H9 (cell line): ENCODE data around the gene CYGB. TPM values are rescaled to one million over a fixed set of nuclear protein-coding genes. Genes with fewer than 3 reads are reported as not detected.
A peak's percentile ranks its signal among the peaks of the same experiment; 100 is the strongest.

Source experiments
- DNase-seq: peaks from one replicate; pipeline ENCODE4 v3.0.0-alpha.2; 2017
- H2AFZ ChIP-seq: one replicate; pipeline ENCODE4 v1.6.1; 2013; ENCODE audit warnings: mild to moderate bottlenecking, low read length, control low read depth, moderate library complexity
- H2AK5ac ChIP-seq: 2 replicates; pipeline ENCODE4 v1.6.1; 2013; ENCODE audit warnings: low read length, control low read depth, mixed read lengths; ENCODE audit not compliant: insufficient read length
- H2BK120ac ChIP-seq: one replicate; pipeline ENCODE4 v1.6.1; 2013; ENCODE audit warnings: low read depth, mild to moderate bottlenecking, low read length, control low read depth, inconsistent platforms; ENCODE audit not compliant: poor library complexity, severe bottlenecking
- H2BK12ac ChIP-seq: 2 replicates; pipeline ENCODE4 v1.6.1; 2013; ENCODE audit warnings: low read length, control low read depth, mixed read lengths, low read depth; ENCODE audit not compliant: insufficient read length
- H2BK15ac ChIP-seq: 2 replicates; pipeline ENCODE4 v1.6.1; 2013; ENCODE audit warnings: low read depth, low read length, control low read depth
- H2BK20ac ChIP-seq: one replicate; pipeline ENCODE4 v1.6.1; 2013; ENCODE audit warnings: low read depth, mild to moderate bottlenecking, low read length, control low read depth, inconsistent platforms; ENCODE audit not compliant: poor library complexity, severe bottlenecking
- H2BK5ac ChIP-seq: 2 replicates; pipeline ENCODE4 v1.6.1; 2013; ENCODE audit warnings: low read length, control low read depth, mixed read lengths; ENCODE audit not compliant: insufficient read length
- H3K14ac ChIP-seq: 2 replicates; pipeline ENCODE4 v1.6.1; 2013; ENCODE audit warnings: low read length, control low read depth; ENCODE audit not compliant: insufficient read depth
- H3K18ac ChIP-seq: 2 replicates; pipeline ENCODE4 v1.6.1; 2013; ENCODE audit warnings: low read depth, mild to moderate bottlenecking, mixed read lengths, low read length, control low read depth; ENCODE audit not compliant: insufficient read length
- H3K23ac ChIP-seq: 2 replicates; pipeline ENCODE4 v1.6.1; 2013; ENCODE audit warnings: low read length, control low read depth, mixed read lengths, low read depth; ENCODE audit not compliant: insufficient read length
- H3K23me2 ChIP-seq: 2 replicates; pipeline ENCODE4 v1.6.1; 2013; ENCODE audit warnings: low read depth, mild to moderate bottlenecking, mixed read lengths, low read length, control low read depth; ENCODE audit not compliant: insufficient read length, poor library complexity, severe bottlenecking
- H3K27ac ChIP-seq: 2 replicates; pipeline ENCODE4 v1.5.1; 2013; ENCODE audit warnings: low read length, control low read depth, mixed read lengths, low read depth; ENCODE audit not compliant: insufficient read length
- H3K27me3 ChIP-seq: 2 replicates; pipeline ENCODE4 v1.6.1; 2013; ENCODE audit warnings: low read length, control low read depth, inconsistent platforms; ENCODE audit not compliant: insufficient read depth
- H3K4ac ChIP-seq: 2 replicates; pipeline ENCODE4 v1.6.1; 2013; ENCODE audit warnings: low read depth, mild to moderate bottlenecking, control low read depth, inconsistent platforms, low read length, moderate library complexity
- H3K4me1 ChIP-seq: 2 replicates; pipeline ENCODE4 v1.6.1; 2013; ENCODE audit warnings: low read length, control low read depth, inconsistent platforms; ENCODE audit not compliant: insufficient read depth
- H3K4me2 ChIP-seq: 2 replicates; pipeline ENCODE4 v1.6.1; 2013; ENCODE audit warnings: low read length, control low read depth, mixed read lengths; ENCODE audit not compliant: insufficient read length, insufficient read depth
- H3K56ac ChIP-seq: 2 replicates; pipeline ENCODE4 v1.6.1; 2013; ENCODE audit warnings: low read depth, mild to moderate bottlenecking, mixed read lengths, low read length, control low read depth; ENCODE audit not compliant: insufficient read length
- H3K79me1 ChIP-seq: 2 replicates; pipeline ENCODE4 v1.6.1; 2013; ENCODE audit warnings: low read depth, mild to moderate bottlenecking, moderate library complexity, low read length, control low read depth, inconsistent platforms; ENCODE audit not compliant: insufficient read depth, poor library complexity, severe bottlenecking
- H3K79me2 ChIP-seq: 2 replicates; pipeline ENCODE4 v1.6.1; 2013; ENCODE audit warnings: low read length, control low read depth, inconsistent platforms; ENCODE audit not compliant: insufficient read depth
- H3K9ac ChIP-seq: 2 replicates; pipeline ENCODE4 v1.6.1; 2013; ENCODE audit warnings: low read length, control low read depth, mixed read lengths; ENCODE audit not compliant: insufficient read length; ENCODE audit errors: extremely low read depth
- H3K9me3 ChIP-seq: one replicate; pipeline ENCODE4 v1.6.1; 2013; ENCODE audit warnings: low read depth, low read length, inconsistent platforms; ENCODE audit not compliant: control insufficient read depth
- H3T11ph ChIP-seq: one replicate; pipeline ENCODE4 v1.6.1; 2013; ENCODE audit warnings: mild to moderate bottlenecking, low read length, control low read depth, inconsistent platforms
- H4K20me1 ChIP-seq: one replicate; pipeline ENCODE4 v1.6.1; 2013; ENCODE audit not compliant: control insufficient read depth, insufficient read length, insufficient read depth
- H4K5ac ChIP-seq: 2 replicates; pipeline ENCODE4 v1.6.1; 2013; ENCODE audit warnings: low read depth, mild to moderate bottlenecking, mixed read lengths, low read length, control low read depth; ENCODE audit not compliant: insufficient read length
- H4K8ac ChIP-seq: replicated peaks from 2 replicates; pipeline ENCODE4 v1.6.1; 2013; ENCODE audit warnings: low read length, control low read depth, mixed read lengths, low read depth; ENCODE audit not compliant: insufficient read length
- H4K91ac ChIP-seq: 2 replicates; pipeline ENCODE4 v1.6.1; 2013; ENCODE audit warnings: low read depth, mild to moderate bottlenecking, moderate library complexity, mixed read lengths, low read length, control low read depth; ENCODE audit not compliant: insufficient read length
- H3K27ac Mint-ChIP-seq, 3 experiments: 2 replicates in 2 of 3; 3 replicates in 1 of 3; pipeline ENCODE4 v1.8.0; 2020 to 2021; ENCODE audit warnings: mixed read lengths in 3 of 3, mild to moderate bottlenecking in 1 of 3, moderate library complexity in 1 of 3
- H3K27me3 Mint-ChIP-seq: 2 replicates; pipeline ENCODE4 v1.8.0; 2021; ENCODE audit warnings: low read depth, mild to moderate bottlenecking, moderate library complexity, mixed read lengths
- H3K36me3 Mint-ChIP-seq, 3 experiments: 2 replicates in 2 of 3; 3 replicates in 1 of 3; pipeline ENCODE4 v1.8.0; 2020 to 2021; ENCODE audit warnings: low read depth in 3 of 3, mixed read lengths in 3 of 3; ENCODE audit not compliant: insufficient read depth in 1 of 3
- H3K4me1 Mint-ChIP-seq, 2 experiments: 2 replicates each; pipeline ENCODE4 v1.8.0; 2020; ENCODE audit warnings: mixed read lengths in 2 of 2
- H3K4me3 Mint-ChIP-seq, 2 experiments: 2 replicates in 1 of 2; 3 replicates in 1 of 2; pipeline ENCODE4 v1.8.0; 2020 to 2021; ENCODE audit warnings: mild to moderate bottlenecking in 2 of 2, mixed read lengths in 2 of 2, moderate library complexity in 1 of 2
- H3K9me3 Mint-ChIP-seq, 2 experiments: 2 replicates in 1 of 2; 3 replicates in 1 of 2; pipeline ENCODE4 v1.8.0; 2020; ENCODE audit warnings: mild to moderate bottlenecking in 2 of 2, mixed read lengths in 2 of 2, moderate library complexity in 1 of 2
- CTCF ChIP-seq: fragments of 200-600 bp; sonication (generic); conservative IDR thresholded peaks from 3 replicates; pipeline ENCODE4 v1.8.0; 2021; ENCODE audit warnings: antibody characterized with exemption, mild to moderate bottlenecking
- WGBS: extraction: QIAGEN DNeasy Blood & Tissue Kit; methylation state at CpG from one replicate; pipeline ENCODE4 v1.1.7; 2013; ENCODE audit warnings: missing lambda C conversion rate, low lambda C conversion rate, mixed read lengths; ENCODE audit not compliant: insufficient read length; ENCODE audit errors: extremely low coverage; 5-methylcytosine and 5-hydroxymethylcytosine counted together
- total RNA-seq: library from RNA; stranded (reverse); gene quantifications from 2 replicates; pipeline ENCODE4 v1.2.1, GENCODE V29; 2021

CYGB gene
- total RNA-seq, 1 experiment from 2014 or later = 2.4 TPM

- TF ChIP-seq CTCF = no peak
- H3K27ac Mint-ChIP-seq = peak overlapping the region; percentile 21 to 54 (median 30); a peak in 5 of 7 replicates
- no peak overlapping the region for H3K27ac ChIP-seq
Observed at GRCh38 chr17:76484228-76484725, 53.2 kb downstream of the CYGB start.

More at GRCh38 chr17:76484228-76484725, 53.2 kb downstream of the CYGB start:
- Histone ChIP-seq H2BK120ac (no peak overlapping the region), H2BK15ac (no peak overlapping the region), H3K18ac (no peak overlapping the region), H2BK20ac (no peak overlapping the region), H4K20me1 (no peaks in the 10 kb centered on the region), H2BK5ac (no peak overlapping the region), H3K9me3 (no peaks in the 10 kb centered on the region), H4K8ac (no peak overlapping the region), H3T11ph (no peak overlapping the region), H3K27me3 (no peaks in the 10 kb centered on the region), H2AK5ac (no peak overlapping the region), H3K9ac (no peak overlapping the region), H3K79me1 (no peaks in the 10 kb centered on the region), H2BK12ac (no peak overlapping the region), H4K91ac (no peak overlapping the region), H3K4ac (no peak overlapping the region), H3K23me2 (no peaks in the 10 kb centered on the region), H3K79me2 (no peaks in the 10 kb centered on the region), H3K56ac (no peak overlapping the region), H3K4me1 (no peaks in the 10 kb centered on the region), H3K14ac (no peak overlapping the region; the same call in 1 of the 2 replicates), H3K23ac (no peak overlapping the region), H4K5ac (no peak overlapping the region), H2AFZ (no peak overlapping the region), H3K4me2 (no peak overlapping the region)
- Mint-ChIP-seq H3K9me3 (no peaks in the 10 kb centered on the region), H3K4me3 (no peak overlapping the region), H3K4me1 (peaks cover 0 to 8% of the 10 kb centered on the region in 2 experiments; a peak in 2 of 4 replicates), H3K36me3 (peaks cover 1 to 11% (median 10%) of the 10 kb centered on the region in 3 experiments; a peak in 5 of 7 replicates), H3K27me3 (peaks cover 2% of the 10 kb centered on the region; the same call in 1 of the 2 replicates)
- DNase-seq = no peak
- no CpG with 5 or more reads among the region's 11 CpGs for whole genome bisulfite sequencing
